A673 (cell line): ENCODE measurements around the gene CLSTN3.
A peak's percentile ranks its signal among the peaks of the same experiment; 100 is the strongest.

Experiments used
- EZH2 ChIP-seq: fragments of 200-600 bp; sonication (generic); IDR thresholded peaks from 2 replicates; pipeline ENCODE4 v1.6.1; 2017; ENCODE audit warnings: borderline replicate concordance, low read depth, mild to moderate bottlenecking, mixed read lengths, antibody characterized with exemption, low read length; ENCODE audit not compliant: poor library complexity, severe bottlenecking
- TF ChIP-seq, protein P1 (sequence below): fragments of 300-800, 200-600 bp; sonication (generic); conservative IDR thresholded peaks from 2 replicates; pipeline ENCODE4 v1.5.1; 2017; ENCODE audit warnings: low read depth, mild to moderate bottlenecking, antibody characterized with exemption, low read length, moderate library complexity, mixed read lengths

DNA sequence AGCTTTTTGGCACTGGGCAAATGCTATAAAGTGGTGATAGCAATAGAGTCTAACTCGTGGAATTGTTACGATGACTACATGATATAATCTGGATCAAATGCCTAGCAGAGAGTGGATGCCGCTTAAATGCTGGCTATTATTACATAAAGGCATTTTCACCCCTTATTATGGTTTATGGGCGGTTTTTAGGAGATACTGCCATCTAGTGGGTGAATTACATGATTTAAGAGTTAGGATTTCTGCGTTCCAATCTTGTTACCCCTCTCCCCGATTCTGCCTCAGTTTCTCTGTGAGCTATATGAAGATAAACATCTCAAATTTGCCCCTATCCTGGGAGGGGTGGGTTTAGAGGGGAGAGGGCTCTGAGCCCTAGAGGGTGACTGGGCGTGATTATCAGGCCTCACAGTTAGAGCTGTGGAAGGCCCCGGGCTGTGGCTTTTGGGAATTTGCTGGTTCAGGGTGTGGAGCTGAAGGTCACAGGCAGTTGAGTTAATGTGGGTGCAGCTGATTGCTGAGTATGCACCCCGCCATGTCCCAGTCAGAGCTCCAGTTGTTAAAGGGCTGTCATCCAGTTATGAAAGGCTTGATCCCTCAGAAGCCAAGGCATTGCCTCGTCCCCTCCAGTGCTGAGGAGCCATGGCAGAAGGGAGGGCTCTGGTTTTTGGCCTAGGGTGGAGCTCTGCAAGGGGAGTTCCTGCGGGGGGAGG, 14.4 kb downstream of the CLSTN3 start:
- TF ChIP-seq, protein P1, sequence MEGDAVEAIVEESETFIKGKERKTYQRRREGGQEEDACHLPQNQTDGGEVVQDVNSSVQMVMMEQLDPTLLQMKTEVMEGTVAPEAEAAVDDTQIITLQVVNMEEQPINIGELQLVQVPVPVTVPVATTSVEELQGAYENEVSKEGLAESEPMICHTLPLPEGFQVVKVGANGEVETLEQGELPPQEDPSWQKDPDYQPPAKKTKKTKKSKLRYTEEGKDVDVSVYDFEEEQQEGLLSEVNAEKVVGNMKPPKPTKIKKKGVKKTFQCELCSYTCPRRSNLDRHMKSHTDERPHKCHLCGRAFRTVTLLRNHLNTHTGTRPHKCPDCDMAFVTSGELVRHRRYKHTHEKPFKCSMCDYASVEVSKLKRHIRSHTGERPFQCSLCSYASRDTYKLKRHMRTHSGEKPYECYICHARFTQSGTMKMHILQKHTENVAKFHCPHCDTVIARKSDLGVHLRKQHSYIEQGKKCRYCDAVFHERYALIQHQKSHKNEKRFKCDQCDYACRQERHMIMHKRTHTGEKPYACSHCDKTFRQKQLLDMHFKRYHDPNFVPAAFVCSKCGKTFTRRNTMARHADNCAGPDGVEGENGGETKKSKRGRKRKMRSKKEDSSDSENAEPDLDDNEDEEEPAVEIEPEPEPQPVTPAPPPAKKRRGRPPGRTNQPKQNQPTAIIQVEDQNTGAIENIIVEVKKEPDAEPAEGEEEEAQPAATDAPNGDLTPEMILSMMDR, result peak; percentile 73
- no peak for TF ChIP-seq EZH2
